GM20000 (cell line): ENCODE measurements around the gene RNF26.

Experiments
- DNase-seq: peaks from one replicate; pipeline ENCODE4 v3.0.0; 2012; ENCODE audit warnings: low spot score
- TF ChIP-seq, protein P1 (sequence below): IDR thresholded peaks from 2 replicates; pipeline ENCODE4 v1.5.1; 2012; ENCODE audit warnings: mild to moderate bottlenecking, control low read depth; ENCODE audit errors: extremely low read depth, missing control alignments

RNF26 gene

GRCh38 chr11:119365071-119365591 lies 30.8 kb downstream of the RNF26 start:
- TF ChIP-seq, protein P1, sequence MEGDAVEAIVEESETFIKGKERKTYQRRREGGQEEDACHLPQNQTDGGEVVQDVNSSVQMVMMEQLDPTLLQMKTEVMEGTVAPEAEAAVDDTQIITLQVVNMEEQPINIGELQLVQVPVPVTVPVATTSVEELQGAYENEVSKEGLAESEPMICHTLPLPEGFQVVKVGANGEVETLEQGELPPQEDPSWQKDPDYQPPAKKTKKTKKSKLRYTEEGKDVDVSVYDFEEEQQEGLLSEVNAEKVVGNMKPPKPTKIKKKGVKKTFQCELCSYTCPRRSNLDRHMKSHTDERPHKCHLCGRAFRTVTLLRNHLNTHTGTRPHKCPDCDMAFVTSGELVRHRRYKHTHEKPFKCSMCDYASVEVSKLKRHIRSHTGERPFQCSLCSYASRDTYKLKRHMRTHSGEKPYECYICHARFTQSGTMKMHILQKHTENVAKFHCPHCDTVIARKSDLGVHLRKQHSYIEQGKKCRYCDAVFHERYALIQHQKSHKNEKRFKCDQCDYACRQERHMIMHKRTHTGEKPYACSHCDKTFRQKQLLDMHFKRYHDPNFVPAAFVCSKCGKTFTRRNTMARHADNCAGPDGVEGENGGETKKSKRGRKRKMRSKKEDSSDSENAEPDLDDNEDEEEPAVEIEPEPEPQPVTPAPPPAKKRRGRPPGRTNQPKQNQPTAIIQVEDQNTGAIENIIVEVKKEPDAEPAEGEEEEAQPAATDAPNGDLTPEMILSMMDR, result no peak
- DNase-seq, result no peak

GRCh38 chr11:119366690-119367620 lies 32.6 kb downstream of the RNF26 start:
- no peak for DNase-seq
- TF ChIP-seq, protein P1, result no peak

GRCh38 chr11:119367661-119368120 lies 33.4 kb downstream of the RNF26 start:
- no peak for DNase-seq
- TF ChIP-seq, protein P1, result no peak

- TF ChIP-seq, protein P1, result no peak
- no peak for DNase-seq
These were observed 34.1 kb downstream of the RNF26 start for GRCh38 chr11:119368121-119369034.

DNA sequence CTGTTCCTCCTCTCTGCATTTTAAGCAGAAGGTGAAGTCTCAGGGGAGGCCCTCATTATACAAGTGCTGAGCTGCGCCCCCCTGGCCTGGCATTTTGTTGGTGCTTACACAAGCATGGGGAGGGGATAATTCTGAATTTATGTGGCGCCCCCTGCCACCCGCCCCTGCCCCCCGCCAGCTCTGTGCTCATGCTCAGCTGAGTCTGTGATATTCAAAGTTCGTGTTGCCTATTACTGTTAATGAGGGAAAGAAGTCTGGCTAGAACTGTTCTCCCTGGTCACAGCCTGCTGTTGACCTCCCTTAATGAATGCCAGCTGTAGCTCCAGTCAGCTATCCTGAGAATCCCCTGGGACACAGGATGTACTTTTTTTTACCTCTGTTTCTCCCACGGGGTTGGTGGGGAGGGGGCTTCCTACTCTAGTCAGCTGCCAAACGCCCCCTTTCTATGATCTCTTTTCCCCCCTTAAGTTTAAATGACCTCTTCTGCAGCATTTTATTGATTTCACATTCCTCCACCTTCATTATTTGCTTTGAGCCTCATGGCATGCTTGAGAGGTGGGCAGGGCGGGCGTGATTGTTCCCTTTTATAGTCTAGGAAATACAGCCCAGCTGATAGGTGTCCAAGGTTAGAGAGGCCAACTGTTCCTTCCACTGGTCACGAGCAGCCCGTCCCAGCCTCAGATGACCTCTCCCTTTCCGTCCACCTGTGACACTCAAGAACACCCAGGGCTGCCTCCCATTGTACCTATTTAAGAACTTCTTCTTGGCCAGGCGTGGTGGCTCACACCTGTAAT lies 35.0 kb downstream of the RNF26 start:
- no peak for DNase-seq
- TF ChIP-seq, protein P1, result no peak

- TF ChIP-seq, protein P1, result no peak
- no peak for DNase-seq
These were observed 36.2 kb downstream of the RNF26 start for GRCh38 chr11:119370486-119371046.
